HEK293 (cell line): ENCODE results near the gene PRKCE.

Experiments used
- BCL6B ChIP-seq: fragments of 450-650 bp; formaldehyde crosslinking; IDR thresholded peaks from 2 replicates; pipeline ENCODE4 v1.5.1; 2017; ENCODE audit warnings: missing biosample characterization, missing genetic modification characterization
- CTCF ChIP-seq: fragments of 450-650 bp; formaldehyde crosslinking; IDR thresholded peaks from 2 replicates; pipeline ENCODE4 v1.5.1; 2016; ENCODE audit warnings: missing biosample characterization, missing genetic modification characterization
- GFI1B ChIP-seq: fragments of 450-650 bp; formaldehyde crosslinking; IDR thresholded peaks from 2 replicates; pipeline ENCODE4 v1.5.1; 2016; ENCODE audit warnings: missing biosample characterization, missing genetic modification characterization
- REST ChIP-seq: fragments of 450-650 bp; formaldehyde crosslinking; IDR thresholded peaks from 2 replicates; pipeline ENCODE4 v1.5.1; 2016; ENCODE audit warnings: missing biosample characterization, missing genetic modification characterization
- SP2 ChIP-seq: fragments of 450-650 bp; formaldehyde crosslinking; IDR thresholded peaks from 2 replicates; pipeline ENCODE4 v1.5.1; 2016; ENCODE audit warnings: missing biosample characterization, missing genetic modification characterization
- ZNF274 ChIP-seq, 2 experiments: fragments of 200-500 bp in 1 of 2; fragments of 450-650 bp in 1 of 2; sonication (Bioruptor generic) in 1 of 2; formaldehyde crosslinking in 1 of 2; IDR thresholded peaks; 2 replicates each; pipeline versions ENCODE4 v1.5.1 to v1.6.1; 2014 to 2016; ENCODE audit warnings: borderline replicate concordance in 1 of 2, inconsistent platforms in 1 of 2, low read length in 1 of 2, missing biosample characterization in 1 of 2, missing genetic modification characterization in 1 of 2
- ZNF510 ChIP-seq: fragments of 450-650 bp; formaldehyde crosslinking; IDR thresholded peaks from 2 replicates; pipeline ENCODE4 v1.5.1; 2018; ENCODE audit warnings: mild to moderate bottlenecking, missing genetic modification characterization, missing biosample characterization; ENCODE audit not compliant: insufficient replicate concordance
- ZNF513 ChIP-seq: fragments of 450-650 bp; IDR thresholded peaks from 2 replicates; pipeline ENCODE4 v1.5.1; 2018; ENCODE audit warnings: missing biosample characterization, missing genetic modification characterization
- ZNF658 ChIP-seq: fragments of 450-650 bp; formaldehyde crosslinking; IDR thresholded peaks from 2 replicates; pipeline ENCODE4; 2016; ENCODE audit warnings: missing biosample characterization, missing genetic modification characterization

DNA sequence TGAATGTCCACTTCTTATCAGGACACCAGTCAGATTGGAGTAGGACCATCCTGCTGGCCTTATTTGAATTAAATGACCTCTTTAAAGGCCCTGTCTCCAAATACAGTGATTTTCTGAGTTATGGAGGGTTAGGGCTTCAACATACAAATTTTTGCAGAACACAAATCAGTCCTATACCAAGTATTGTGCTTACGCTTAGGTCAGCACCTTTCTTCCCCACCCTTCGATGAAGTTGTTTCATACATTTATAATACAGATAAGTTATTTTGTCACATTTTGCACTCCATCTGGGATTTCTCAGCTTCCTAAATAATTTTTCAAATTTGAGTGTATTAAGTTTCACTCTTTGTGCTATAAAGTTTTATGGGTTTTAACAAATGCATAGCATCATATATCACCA, 455.2 kb downstream of the PRKCE start:
- no peak for TF ChIP-seq SP2 (tag by site-specific recombination)
- TF ChIP-seq BCL6B (tag by site-specific recombination) = no peak
- no peak for TF ChIP-seq ZNF513 (tag by site-specific recombination)
- no peak for TF ChIP-seq GFI1B (tag by site-specific recombination)
- TF ChIP-seq ZNF274 (IDR thresholded peaks at IDR 0.05; ENCODE audit: low read length) = no peak
- TF ChIP-seq ZNF274 (tag by site-specific recombination; IDR thresholded peaks at IDR 0.05; ENCODE audit: borderline replicate concordance) = no peak
- no peak for TF ChIP-seq ZNF658 (tag by site-specific recombination)
- TF ChIP-seq ZNF510 (tag by site-specific recombination) = no peak
- no peak for TF ChIP-seq CTCF
- no peak for TF ChIP-seq REST (tag by site-specific recombination)
